ENCODE data around the gene LILRA1.
"Not testable (repeated sequence)": the region's sequence is repeated elsewhere in the genome, so short reads cannot be mapped to it uniquely, and the experiment has no call there.

Gene LILRA1

GRCh38 chr19:54630782-54631181, 37.4 kb downstream of the LILRA1 start:
- no peak for TF ChIP-seq CTCF (IDR thresholded peaks at IDR 0.05; ENCODE audit: control insufficient read depth, extremely low read depth, insufficient read depth)
- no peak overlapping the region for H3K4me3 ChIP-seq (ENCODE audit: low read depth, low read length)
- no peak for DNase-seq (ENCODE audit: low read depth)

- H3K4me3 ChIP-seq (ENCODE audit: low read depth, low read length); DNase-seq (ENCODE audit: low read depth): not testable (repeated sequence)
Observed at GRCh38 chr19:54631489-54632337, 38.3 kb downstream of the LILRA1 start.

GRCh38 chr19:54632517-54632916, 39.1 kb downstream of the LILRA1 start:
- not testable (repeated sequence) for H3K4me3 ChIP-seq (ENCODE audit: low read depth, low read length); DNase-seq (ENCODE audit: low read depth)

- no peak for DNase-seq (ENCODE audit: low read depth)
- no peak for TF ChIP-seq CTCF (IDR thresholded peaks at IDR 0.05; ENCODE audit: control insufficient read depth, extremely low read depth, insufficient read depth)
- no peak overlapping the region for H3K4me3 ChIP-seq (ENCODE audit: low read depth, low read length)
Observed at GRCh38 chr19:54633401-54633800, 40.0 kb downstream of the LILRA1 start.

- H3K4me3 ChIP-seq (ENCODE audit: low read depth, low read length); DNase-seq (ENCODE audit: low read depth): not testable (repeated sequence)
Observed at GRCh38 chr19:54636081-54636480, 42.6 kb downstream of the LILRA1 start.

- no peak for DNase-seq (ENCODE audit: low read depth)
- no peak for TF ChIP-seq CTCF (IDR thresholded peaks at IDR 0.05; ENCODE audit: control insufficient read depth, extremely low read depth, insufficient read depth)
- H3K4me3 ChIP-seq (ENCODE audit: low read depth, low read length), result no peak overlapping the region
Observed at GRCh38 chr19:54638683-54639082, 45.3 kb downstream of the LILRA1 start.

GRCh38 chr19:54642953-54643352, 49.5 kb downstream of the LILRA1 start:
- H3K4me3 ChIP-seq (ENCODE audit: low read depth, low read length); DNase-seq (ENCODE audit: low read depth): not testable (repeated sequence)

GRCh38 chr19:54643583-54643982, 50.2 kb downstream of the LILRA1 start:
- H3K4me3 ChIP-seq (ENCODE audit: low read depth, low read length); DNase-seq (ENCODE audit: low read depth): not testable (repeated sequence)

- DNase-seq (ENCODE audit: low read depth), result no peak
- no peak for TF ChIP-seq CTCF (IDR thresholded peaks at IDR 0.05; ENCODE audit: control insufficient read depth, extremely low read depth, insufficient read depth)
- no peak overlapping the region for H3K4me3 ChIP-seq (ENCODE audit: low read depth, low read length)
Observed at GRCh38 chr19:54644056-54644455, 50.6 kb downstream of the LILRA1 start.

Measured in LNCaP clone FGC (cell line).